Endothelial cell (in vitro differentiated cells): ENCODE data around the gene NOXA1. TPM values are rescaled to one million over a fixed set of nuclear protein-coding genes. Genes with fewer than 3 reads are reported as not detected.

Experiments used
- DNase-seq: peaks from one replicate; pipeline ENCODE4 v3.0.0; 2021; ENCODE audit warnings: low spot score
- H3K27ac Mint-ChIP-seq: one replicate; pipeline ENCODE4 v1.8.0; 2021; ENCODE audit warnings: mixed read lengths, inconsistent platforms; ENCODE audit not compliant: unreplicated experiment
- H3K27me3 Mint-ChIP-seq: one replicate; pipeline ENCODE4 v1.8.0; 2021; ENCODE audit warnings: mild to moderate bottlenecking, moderate library complexity, mixed read lengths, inconsistent platforms; ENCODE audit not compliant: unreplicated experiment
- H3K36me3 Mint-ChIP-seq: one replicate; pipeline ENCODE4 v1.8.0; 2021; ENCODE audit warnings: mild to moderate bottlenecking, low read depth, mixed read lengths, inconsistent platforms; ENCODE audit not compliant: unreplicated experiment
- H3K4me1 Mint-ChIP-seq: one replicate; pipeline ENCODE4 v1.8.0; 2021; ENCODE audit warnings: mild to moderate bottlenecking, mixed read lengths, inconsistent platforms; ENCODE audit not compliant: unreplicated experiment
- H3K4me3 Mint-ChIP-seq: one replicate; pipeline ENCODE4 v1.8.0; 2021; ENCODE audit warnings: mild to moderate bottlenecking, mixed read lengths, inconsistent platforms; ENCODE audit not compliant: unreplicated experiment
- H3K9me3 Mint-ChIP-seq: one replicate; pipeline ENCODE4 v1.8.0; 2021; ENCODE audit warnings: mixed read lengths, inconsistent platforms; ENCODE audit not compliant: unreplicated experiment
- total RNA-seq: library from RNA; stranded (reverse); fragmentation: NEBNext Ultra II Directional; extraction: Animal tissue kit (Norgen Biotek cat#: 25700); gene quantifications from one replicate; pipeline ENCODE4 v1.2.1, GENCODE V29; 2021; ENCODE audit not compliant: unreplicated experiment
- TF ChIP-seq, protein P1 (sequence below): fragments of 200-600 bp; sonication (generic); IDR thresholded peaks from one replicate; pipeline ENCODE4 v1.5.0; 2021; ENCODE audit warnings: antibody characterized with exemption; ENCODE audit not compliant: unreplicated experiment

Gene NOXA1
- total RNA-seq, 1 donor from 2014 or later, result 0.36 TPM

DNA sequence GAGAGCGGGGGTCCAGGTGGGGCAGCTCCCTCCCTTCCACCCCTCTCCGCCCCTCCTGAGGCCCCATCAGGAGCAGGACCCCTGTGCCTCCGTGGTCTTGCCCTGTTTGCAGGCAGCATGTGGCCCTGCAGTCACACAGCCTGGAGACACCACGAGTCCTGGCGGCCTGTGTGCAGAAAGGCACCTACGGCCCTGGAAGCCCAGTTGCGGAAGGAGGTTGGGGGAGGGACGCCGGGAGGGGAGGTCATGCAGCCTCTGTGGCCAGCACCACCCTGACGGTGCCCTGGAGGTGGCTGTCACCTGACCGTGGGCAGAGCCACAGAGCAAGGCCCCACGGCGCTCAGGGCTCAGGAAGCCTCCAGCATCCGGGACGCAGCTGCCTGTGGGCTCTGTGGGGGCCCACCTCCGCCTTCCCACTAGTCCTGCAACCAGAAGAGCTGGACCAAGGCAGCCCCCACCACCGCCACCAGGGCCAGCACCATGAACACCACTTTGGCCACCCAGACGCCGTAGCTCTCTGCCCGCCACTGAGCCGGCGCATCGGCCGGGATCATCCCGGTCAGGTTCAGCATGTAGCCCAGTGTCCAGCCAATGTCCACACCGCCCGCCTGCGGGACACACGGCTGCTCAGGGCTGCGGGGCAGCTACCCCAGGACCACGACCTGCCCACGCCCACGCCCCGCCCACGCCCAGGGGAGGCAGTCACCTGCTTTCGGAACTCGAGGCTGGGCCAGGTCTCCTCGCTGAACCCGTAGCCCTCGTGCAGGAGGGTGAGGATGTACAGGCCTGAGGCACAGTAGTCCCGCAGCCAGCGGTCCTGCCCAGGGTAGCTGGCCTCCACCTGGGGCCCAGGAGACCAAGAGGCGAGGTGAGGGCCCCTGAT is 11.5 kb downstream of the NOXA1 start:
- H3K4me1 Mint-ChIP-seq, result no peaks in the 10 kb centered on the region
- H3K27ac Mint-ChIP-seq, result no peak overlapping the region
- H3K4me3 Mint-ChIP-seq, result no peak overlapping the region
- no peaks in the 10 kb centered on the region for H3K36me3 Mint-ChIP-seq
- TF ChIP-seq, protein P1, sequence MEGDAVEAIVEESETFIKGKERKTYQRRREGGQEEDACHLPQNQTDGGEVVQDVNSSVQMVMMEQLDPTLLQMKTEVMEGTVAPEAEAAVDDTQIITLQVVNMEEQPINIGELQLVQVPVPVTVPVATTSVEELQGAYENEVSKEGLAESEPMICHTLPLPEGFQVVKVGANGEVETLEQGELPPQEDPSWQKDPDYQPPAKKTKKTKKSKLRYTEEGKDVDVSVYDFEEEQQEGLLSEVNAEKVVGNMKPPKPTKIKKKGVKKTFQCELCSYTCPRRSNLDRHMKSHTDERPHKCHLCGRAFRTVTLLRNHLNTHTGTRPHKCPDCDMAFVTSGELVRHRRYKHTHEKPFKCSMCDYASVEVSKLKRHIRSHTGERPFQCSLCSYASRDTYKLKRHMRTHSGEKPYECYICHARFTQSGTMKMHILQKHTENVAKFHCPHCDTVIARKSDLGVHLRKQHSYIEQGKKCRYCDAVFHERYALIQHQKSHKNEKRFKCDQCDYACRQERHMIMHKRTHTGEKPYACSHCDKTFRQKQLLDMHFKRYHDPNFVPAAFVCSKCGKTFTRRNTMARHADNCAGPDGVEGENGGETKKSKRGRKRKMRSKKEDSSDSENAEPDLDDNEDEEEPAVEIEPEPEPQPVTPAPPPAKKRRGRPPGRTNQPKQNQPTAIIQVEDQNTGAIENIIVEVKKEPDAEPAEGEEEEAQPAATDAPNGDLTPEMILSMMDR, result no peak
- DNase-seq, result no peak
- no peaks in the 10 kb centered on the region for H3K27me3 Mint-ChIP-seq
- H3K9me3 Mint-ChIP-seq, result no peaks in the 10 kb centered on the region

DNA sequence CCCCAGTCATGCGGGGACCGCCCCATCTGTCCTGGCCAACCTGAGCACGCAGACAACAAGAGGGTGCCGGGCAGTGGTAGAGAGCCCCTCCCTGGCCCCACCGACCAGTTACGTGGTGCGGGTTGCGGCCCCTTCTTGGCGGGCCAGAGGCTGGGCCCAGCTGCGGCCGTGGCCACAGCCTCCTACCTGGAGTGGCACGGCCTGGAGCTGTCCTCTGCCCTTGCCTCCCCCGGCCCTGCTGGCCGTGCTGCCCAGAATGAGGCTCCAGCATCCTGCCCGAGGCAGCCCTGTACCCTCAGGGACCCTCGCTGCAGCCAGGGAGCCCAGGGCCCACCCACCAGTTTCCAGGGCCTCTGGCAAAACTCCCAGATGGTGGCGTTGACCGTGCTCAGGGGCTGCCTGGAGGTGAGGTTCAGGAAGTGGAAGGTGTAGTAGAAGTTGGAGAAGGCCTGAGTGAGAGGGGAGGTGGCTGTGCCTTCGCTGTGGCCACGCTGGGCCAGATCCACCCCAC is 12.2 kb downstream of the NOXA1 start:
- DNase-seq, result no peak
- Mint-ChIP-seq H3K4me1 (no peaks in the 10 kb centered on the region), H3K9me3 (no peaks in the 10 kb centered on the region), H3K4me3 (no peak overlapping the region), H3K27ac (no peak overlapping the region), H3K27me3 (no peaks in the 10 kb centered on the region), H3K36me3 (no peaks in the 10 kb centered on the region)
- TF ChIP-seq, protein P1, result no peak

DNA sequence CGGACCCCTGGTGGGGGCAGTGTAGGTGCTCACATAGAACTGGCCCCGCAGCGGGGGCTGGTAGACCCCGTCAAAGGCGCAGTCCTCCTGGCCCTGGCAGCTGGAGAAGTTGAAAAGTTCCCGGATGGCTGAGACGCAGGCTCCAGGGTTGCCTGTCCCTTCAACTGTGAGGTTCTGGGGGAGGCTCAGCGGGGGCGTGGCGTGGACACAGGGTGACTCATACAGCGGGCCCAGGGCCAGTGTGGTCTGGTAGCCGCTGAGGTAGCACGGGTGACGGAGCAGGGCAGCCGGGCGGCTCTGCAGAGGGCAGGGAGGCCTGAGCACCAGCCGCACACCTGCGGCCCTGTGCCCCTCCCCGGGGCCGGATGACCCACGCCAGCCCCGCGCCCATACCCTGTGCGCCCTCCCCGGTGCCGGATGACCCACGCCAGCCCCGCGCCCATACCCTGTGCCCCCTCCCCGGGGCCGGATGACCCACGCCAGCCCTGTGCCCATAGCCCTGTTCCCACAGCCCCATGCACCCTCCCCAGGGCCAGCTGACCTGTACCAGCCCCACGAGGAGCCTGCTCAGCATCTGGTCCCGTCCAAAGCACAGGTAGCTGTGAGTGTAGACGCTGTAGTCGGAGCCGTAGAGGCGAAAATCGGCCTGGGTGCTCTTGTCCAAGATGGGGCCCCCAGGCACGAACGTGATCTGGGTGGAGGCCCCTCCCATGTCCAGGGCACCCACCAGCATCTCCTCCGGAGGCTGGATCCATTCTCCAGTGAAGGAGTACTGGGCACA is 13.0 kb downstream of the NOXA1 start:
- no peaks in the 10 kb centered on the region for H3K36me3 Mint-ChIP-seq
- no peak overlapping the region for H3K4me3 Mint-ChIP-seq
- H3K27me3 Mint-ChIP-seq, result no peaks in the 10 kb centered on the region
- DNase-seq, result no peak
- no peaks in the 10 kb centered on the region for H3K4me1 Mint-ChIP-seq
- no peaks in the 10 kb centered on the region for H3K9me3 Mint-ChIP-seq
- H3K27ac Mint-ChIP-seq, result no peak overlapping the region
- TF ChIP-seq, protein P1, result no peak

DNA sequence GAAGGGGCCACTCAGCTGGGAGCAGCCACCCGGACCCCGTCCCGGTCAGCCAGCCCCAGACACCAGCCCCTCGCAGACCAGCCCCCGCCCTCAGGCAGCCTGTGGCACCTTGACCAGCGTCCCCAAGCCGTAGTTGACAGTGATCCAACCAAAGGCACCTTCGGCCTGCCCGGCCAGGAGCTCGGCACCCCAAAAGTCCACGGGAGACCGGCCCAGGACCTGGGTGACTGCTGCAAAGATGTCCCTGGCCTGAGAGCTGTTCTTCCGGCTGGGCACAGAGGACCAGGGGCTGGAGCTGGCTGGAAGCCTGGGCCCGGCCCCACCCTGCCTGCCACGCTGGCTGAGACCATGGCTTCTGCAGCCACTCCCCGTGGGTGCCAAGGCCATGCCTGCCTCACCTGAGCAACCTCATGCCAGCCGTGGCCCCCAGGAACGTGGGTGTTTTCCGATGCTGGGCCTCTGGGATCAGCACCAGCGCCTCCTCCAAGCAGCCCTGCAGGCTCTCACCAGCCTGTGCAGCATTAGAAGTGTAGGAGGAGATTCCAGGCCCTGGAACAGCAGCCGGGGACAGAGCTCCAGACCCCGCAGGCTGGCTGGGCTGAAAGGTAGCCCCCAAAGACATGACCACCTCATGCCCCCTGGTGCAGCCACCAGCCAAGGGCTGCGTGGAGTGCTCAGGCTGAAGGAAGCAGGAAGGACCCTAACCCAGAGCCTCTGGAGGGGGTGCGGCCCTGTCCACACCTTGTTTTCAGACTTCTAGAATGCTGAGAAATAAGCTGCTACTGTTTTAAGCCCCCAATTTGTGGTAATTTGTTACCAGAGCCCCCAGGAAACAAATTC is 13.8 kb downstream of the NOXA1 start:
- Mint-ChIP-seq H3K9me3 (no peaks in the 10 kb centered on the region), H3K4me3 (no peak overlapping the region), H3K4me1 (peaks cover 2% of the 10 kb centered on the region), H3K27me3 (peaks cover 2% of the 10 kb centered on the region), H3K27ac (no peak overlapping the region), H3K36me3 (peaks cover 2% of the 10 kb centered on the region)
- TF ChIP-seq, protein P1, result no peak
- no peak for DNase-seq
